ENCODE results near the gene SBK2.
"Not testable (repeated sequence)": the region's sequence is repeated elsewhere in the genome, so short reads cannot be mapped to it uniquely, and the experiment has no call there.

Gene SBK2

GRCh38 chr19:55534280-55534679 lies 2.7 kb downstream of the SBK2 start:
- not testable (repeated sequence) for DNase-seq

- DNase-seq = no peak
Observed at GRCh38 chr19:55530996-55531395, 5.9 kb downstream of the SBK2 start.

GRCh38 chr19:55529636-55530234 lies 7.2 kb downstream of the SBK2 start:
- DNase-seq = no peak

GRCh38 chr19:55528030-55528803 lies 8.7 kb downstream of the SBK2 start:
- DNase-seq = peak; percentile 28

- DNase-seq = no peak
Observed at GRCh38 chr19:55527197-55528029, 9.5 kb downstream of the SBK2 start.

GRCh38 chr19:55526216-55527196 lies 10.4 kb downstream of the SBK2 start:
- peak; percentile 50 for DNase-seq

GRCh38 chr19:55525289-55526101 lies 11.4 kb downstream of the SBK2 start:
- DNase-seq = no peak

- DNase-seq = no peak
Observed at GRCh38 chr19:55520691-55521292, 16.1 kb downstream of the SBK2 start.

- peak; percentile 82 for DNase-seq
Observed at GRCh38 chr19:55519451-55520311, 17.3 kb downstream of the SBK2 start.

- peak; percentile 90 for DNase-seq
Observed at GRCh38 chr19:55516878-55517620, 19.9 kb downstream of the SBK2 start.

- DNase-seq = no peak
Observed at GRCh38 chr19:55508120-55508519, 28.8 kb downstream of the SBK2 start.

- DNase-seq = no peak
Observed at GRCh38 chr19:55504981-55505380, 32.0 kb downstream of the SBK2 start.

- DNase-seq = no peak
Observed at GRCh38 chr19:55504252-55504603, 32.7 kb downstream of the SBK2 start.

GRCh38 chr19:55503502-55504251 lies 33.3 kb downstream of the SBK2 start:
- DNase-seq = peak; percentile 92

- no peak for DNase-seq
Observed at GRCh38 chr19:55503157-55503501, 33.8 kb downstream of the SBK2 start.

- no peak for DNase-seq
Observed at GRCh38 chr19:55502197-55502952, 34.6 kb downstream of the SBK2 start.

GRCh38 chr19:55500368-55500952 lies 36.5 kb downstream of the SBK2 start:
- DNase-seq = no peak
